HG02885 (cell line): Measurements from ENCODE around the gene ABHD6.
"Not testable (repeated sequence)": the region's sequence is repeated elsewhere in the genome, so short reads cannot be mapped to it uniquely, and the experiment has no call there.

Experiments
- ATAC-seq: cut with Tn5 transposase; IDR thresholded peaks from one replicate; pipeline ENCODE4 v1.9.1; 2021; ENCODE audit warnings: mild to moderate bottlenecking; ENCODE audit not compliant: unreplicated experiment, poor library complexity

Gene ABHD6

GRCh38 chr3:58206406-58207011 lies 31.1 kb upstream of the ABHD6 start:
- ATAC-seq: no peak

- ATAC-seq: no peak
Observed at GRCh38 chr3:58207954-58208353, 29.6 kb upstream of the ABHD6 start.

- no peak for ATAC-seq
Observed at GRCh38 chr3:58209933-58210332, 27.7 kb upstream of the ABHD6 start.

- no peak for ATAC-seq
Observed at GRCh38 chr3:58210761-58211460, 26.7 kb upstream of the ABHD6 start, which contains the start of gene DNASE1L3. TSS of gene DNASE1L3 (minus strand) at chr3:58210972. CDS start at chr3:58210906, 66 bp downstream.

DNA sequence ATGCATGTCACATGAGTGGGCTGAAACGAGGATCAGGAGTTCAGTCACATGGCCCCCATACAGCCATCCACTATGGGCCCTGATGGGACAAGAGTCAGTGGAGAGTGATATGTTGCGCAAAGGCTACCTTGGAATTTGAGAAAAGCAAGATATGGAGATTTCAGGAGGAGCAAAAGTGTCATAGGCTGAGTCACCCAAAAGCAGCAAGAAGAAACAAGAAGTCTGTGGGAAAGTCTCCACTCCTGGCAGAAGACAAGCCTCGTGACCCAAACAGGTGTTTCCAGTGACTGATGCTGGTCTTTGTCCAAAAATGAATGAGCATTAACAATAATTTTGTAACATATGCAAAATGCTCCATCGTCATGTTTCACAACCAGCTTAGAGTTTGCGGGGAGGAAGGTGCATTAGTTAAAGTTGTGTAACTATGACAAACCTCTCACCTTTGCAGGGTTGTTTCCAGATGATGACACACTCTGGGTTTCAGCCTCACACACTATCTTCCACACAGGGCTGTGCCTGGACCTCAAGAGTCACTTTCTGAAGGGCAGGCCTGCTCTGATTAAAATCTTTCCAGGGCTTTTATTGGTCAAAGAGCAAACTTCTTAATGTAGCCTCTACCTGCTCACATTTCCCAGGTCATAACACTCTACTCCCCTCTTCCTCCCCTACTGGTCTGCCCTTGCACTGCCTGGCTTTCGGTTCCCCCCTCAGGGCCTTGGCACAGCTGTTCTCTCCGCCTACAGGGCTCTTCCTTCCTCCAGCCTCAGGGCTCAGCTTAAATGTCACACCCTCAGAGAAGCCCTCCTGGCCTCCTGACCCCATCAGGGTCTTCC lies 22.9 kb upstream of the ABHD6 start:
- ATAC-seq: peak; percentile 79

DNA sequence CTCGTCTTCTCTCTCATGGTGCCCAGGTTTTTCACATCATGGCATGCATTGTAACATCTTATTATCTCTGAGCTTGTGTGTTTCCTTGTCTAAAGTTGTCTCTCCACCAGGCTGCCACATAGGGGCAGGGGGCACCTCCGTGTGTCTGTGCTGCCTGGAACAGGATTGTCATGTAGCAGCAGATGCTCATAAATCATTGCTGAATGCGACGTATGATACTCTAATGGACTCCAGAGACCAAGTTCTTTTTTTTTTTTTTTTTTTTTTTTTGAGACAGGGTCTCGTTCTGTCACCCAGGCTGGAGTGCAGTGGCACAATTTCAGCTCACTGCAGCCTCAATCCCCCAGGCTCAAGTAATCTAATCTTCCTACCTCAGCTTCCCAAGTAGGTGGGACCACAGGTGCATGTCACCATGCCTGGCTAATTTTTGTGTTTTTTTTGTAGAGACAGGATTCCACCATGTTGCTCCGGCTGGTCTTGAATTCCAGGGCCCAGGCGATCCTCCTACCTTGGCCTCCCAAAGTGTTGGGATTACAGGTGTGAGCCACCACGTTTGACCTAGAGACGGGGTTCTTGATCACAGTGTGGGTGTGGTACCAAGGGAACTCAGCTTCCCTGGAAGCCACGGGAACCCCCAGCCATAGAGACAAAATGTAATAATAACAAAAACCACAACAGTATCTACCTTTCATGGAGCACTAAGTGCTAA lies 22.1 kb upstream of the ABHD6 start:
- peak; percentile 5 for ATAC-seq

DNA sequence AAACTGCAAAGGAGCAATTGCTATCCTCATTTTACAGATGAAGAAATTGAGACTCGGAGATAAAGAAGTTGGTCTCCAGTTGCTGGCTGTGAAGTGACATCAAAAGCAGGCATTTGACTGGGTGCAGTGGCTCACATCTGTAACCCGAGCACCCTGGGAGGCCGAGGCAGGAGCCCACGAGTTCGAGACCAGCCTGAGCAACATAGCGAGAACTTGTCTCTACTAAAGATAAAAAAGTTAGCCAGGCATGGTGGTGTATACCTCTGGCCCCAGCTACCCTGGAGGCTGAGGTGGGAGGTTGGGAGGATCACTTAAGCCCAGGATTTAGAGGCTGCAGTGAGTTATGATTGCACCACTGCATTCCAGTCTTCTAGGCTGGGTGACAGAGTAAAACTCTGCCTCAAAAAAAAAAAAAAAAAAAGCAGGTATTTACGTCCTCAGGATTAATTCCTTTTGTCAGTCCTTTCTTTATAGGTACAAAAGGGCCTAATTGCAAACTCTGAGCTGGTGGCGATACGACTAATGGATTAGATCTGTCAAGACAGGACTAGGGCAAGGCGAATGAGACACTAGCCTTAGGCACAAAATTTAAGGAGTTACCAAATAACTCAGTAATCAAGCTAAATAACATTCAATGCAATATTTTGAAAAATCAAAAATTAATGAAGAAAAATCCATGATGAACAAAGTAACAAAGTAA lies 20.9 kb upstream of the ABHD6 start:
- ATAC-seq: no peak

GRCh38 chr3:58217209-58217811 lies 20.3 kb upstream of the ABHD6 start:
- ATAC-seq: no peak

- ATAC-seq: no peak
Observed at GRCh38 chr3:58218904-58219303, 18.7 kb upstream of the ABHD6 start.

DNA sequence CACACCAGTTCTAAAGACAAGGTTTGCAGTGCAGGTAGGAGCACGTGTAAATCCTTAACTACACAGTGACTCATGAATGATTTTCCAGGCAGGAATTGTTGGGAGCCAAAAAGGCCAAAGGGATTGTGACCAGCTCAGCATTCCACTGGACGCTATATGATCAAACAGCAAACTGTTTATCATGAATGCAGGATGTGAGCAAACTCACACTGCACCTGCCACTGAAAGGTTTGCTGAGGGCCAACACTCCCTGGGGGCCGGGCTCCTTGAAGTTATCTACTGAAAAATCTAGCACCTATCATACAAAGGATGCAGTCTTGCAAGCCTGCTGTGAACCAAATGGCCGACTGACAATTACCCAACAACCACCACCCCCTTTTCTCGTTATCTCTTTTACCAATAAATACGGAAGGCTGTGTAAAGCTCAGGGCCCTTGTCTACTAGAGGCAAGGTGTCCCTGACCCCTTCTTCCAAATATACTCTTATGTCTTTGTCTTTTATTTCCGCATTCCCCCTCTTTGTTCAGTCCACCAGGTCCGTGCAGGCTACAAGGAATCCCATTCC lies 15.3 kb upstream of the ABHD6 start:
- ATAC-seq: no peak

DNA sequence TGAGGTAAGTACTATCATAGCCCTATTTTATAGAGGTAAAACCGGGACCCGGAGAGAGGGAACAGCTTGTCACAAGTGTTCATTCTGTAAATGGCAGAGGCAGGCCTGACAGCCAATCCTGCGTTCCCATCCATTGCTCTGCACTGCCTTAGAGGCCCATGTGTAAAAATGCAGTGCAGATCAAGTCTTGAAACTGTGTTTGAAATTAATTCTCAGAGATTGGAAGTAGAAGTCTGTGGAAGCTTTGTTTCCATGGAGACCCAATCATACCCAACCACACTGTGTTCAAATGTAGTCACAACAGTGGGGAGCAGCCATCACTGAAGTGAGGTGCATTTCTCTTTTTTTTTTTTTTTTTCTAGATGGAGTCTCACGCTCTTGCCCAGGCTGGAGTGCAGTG lies 13.7 kb upstream of the ABHD6 start:
- no peak for ATAC-seq

DNA sequence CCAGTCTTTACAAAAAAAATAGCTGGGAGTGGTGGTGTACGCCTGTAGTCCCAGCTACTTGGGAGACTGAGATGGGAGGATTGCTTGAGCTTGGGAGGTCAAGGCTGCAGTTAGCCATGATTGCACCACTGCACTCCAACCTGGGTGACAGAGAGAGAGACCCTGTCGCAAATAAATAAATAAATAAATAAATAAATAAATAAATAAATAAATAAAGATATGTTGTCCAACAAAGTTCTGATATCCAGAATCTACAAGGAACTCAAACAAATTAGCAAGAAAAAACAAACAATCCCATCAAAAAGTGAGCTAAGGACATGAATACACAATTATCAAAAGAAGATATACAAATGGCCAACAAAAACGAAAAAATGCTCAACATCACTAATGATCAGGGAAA lies 9.7 kb upstream of the ABHD6 start:
- not testable (repeated sequence) for ATAC-seq

DNA sequence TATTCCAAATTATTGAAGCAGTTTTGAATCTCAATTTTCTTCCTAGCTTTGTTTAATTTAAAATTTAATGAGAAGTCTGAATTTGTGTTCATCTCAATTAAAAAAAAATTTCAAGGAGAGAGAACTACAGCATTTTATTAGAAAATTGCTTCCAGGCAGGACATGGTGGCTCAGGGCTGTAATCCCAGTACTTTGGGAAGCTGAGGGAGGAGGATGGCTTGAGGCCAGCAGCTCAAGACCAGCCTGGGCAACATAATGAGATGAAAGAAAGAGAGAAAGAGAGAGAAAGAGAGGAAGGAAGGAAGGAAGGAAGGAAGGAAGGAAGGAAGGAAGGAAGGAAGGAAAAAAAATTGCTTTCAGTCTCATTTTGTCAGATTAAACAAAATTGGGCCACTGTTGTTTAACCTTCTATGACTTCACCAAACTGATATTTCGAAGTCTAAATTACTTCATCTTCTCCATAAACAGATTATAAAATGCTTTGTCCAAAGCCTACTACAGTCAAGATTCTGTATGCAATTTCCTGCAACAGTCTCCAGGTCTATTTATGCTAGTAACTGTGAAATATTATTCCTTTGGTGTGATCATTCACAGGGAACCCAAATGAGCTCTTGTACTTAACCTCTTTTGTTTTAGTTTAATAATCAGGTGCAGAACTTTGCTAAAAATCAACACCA lies 6.6 kb upstream of the ABHD6 start:
- ATAC-seq: no peak

GRCh38 chr3:58231666-58232065 lies 5.9 kb upstream of the ABHD6 start:
- no peak for ATAC-seq

GRCh38 chr3:58234516-58234931 lies 3.1 kb upstream of the ABHD6 start:
- ATAC-seq: no peak

DNA sequence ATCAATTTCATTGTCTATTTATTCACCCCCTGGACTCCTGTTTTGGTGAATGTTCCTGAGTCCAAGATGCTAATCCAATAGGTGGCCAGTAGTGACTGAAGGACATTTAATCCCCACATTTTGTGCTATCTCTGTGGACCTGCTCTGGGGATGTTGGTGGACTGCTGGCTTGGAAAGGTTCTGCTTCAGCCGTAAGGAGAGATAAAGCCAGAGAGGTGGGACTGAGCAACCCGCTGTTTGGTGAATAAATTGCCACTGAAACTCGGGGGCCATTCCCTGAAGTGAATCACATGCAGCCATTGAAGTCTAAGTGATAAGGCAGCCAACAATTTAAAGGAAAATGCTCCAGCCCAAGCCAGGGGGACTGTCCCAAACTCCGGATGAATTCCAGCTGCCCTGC lies 1.6 kb upstream of the ABHD6 start:
- no peak for ATAC-seq

GRCh38 chr3:58236527-58237237 lies 910 bp upstream of the ABHD6 start:
- no peak for ATAC-seq
